Measurements from ENCODE around the gene NFASC.

Gene NFASC

GRCh38 chr1:205060746-205061145, 190.1 kb downstream of the NFASC start:
- Histone ChIP-seq H3K9ac (ENCODE audit: low read length) (no peak overlapping the region), H3K9me3 (ENCODE audit: control insufficient read depth, low read length) (no peaks in the 10 kb centered on the region), H3K4me1 (ENCODE audit: control insufficient read depth, insufficient read depth, low read length) (no peaks in the 10 kb centered on the region), H3K4me3 (ENCODE audit: low read length) (no peak overlapping the region), H3K36me3 (ENCODE audit: control insufficient read depth, insufficient read depth, low read length) (no peaks in the 10 kb centered on the region), H3K27me3 (ENCODE audit: control insufficient read depth, insufficient read depth, low read length) (peaks cover 3% of the 10 kb centered on the region)

- H3K4me3 ChIP-seq (ENCODE audit: low read length): no peak overlapping the region
- H3K4me1 ChIP-seq (ENCODE audit: control insufficient read depth, insufficient read depth, low read length): no peaks in the 10 kb centered on the region
- peaks cover 3% of the 10 kb centered on the region for H3K27me3 ChIP-seq (ENCODE audit: control insufficient read depth, insufficient read depth, low read length)
- no peak overlapping the region for H3K9ac ChIP-seq (ENCODE audit: low read length)
- no peaks in the 10 kb centered on the region for H3K9me3 ChIP-seq (ENCODE audit: control insufficient read depth, low read length)
- no peaks in the 10 kb centered on the region for H3K36me3 ChIP-seq (ENCODE audit: control insufficient read depth, insufficient read depth, low read length)
These were observed 190.6 kb downstream of the NFASC start for GRCh38 chr1:205061227-205061626.

- no peak overlapping the region for H3K9ac ChIP-seq (ENCODE audit: low read length)
- H3K9me3 ChIP-seq (ENCODE audit: control insufficient read depth, low read length): no peaks in the 10 kb centered on the region
- no peaks in the 10 kb centered on the region for H3K4me1 ChIP-seq (ENCODE audit: control insufficient read depth, insufficient read depth, low read length)
- peaks cover 3% of the 10 kb centered on the region for H3K27me3 ChIP-seq (ENCODE audit: control insufficient read depth, insufficient read depth, low read length)
- no peaks in the 10 kb centered on the region for H3K36me3 ChIP-seq (ENCODE audit: control insufficient read depth, insufficient read depth, low read length)
- no peak overlapping the region for H3K4me3 ChIP-seq (ENCODE audit: low read length)
These were observed 191.0 kb downstream of the NFASC start for GRCh38 chr1:205061665-205062069.

- Histone ChIP-seq H3K27me3 (ENCODE audit: control insufficient read depth, insufficient read depth, low read length) (peaks cover 3% of the 10 kb centered on the region), H3K9me3 (ENCODE audit: control insufficient read depth, low read length) (no peaks in the 10 kb centered on the region), H3K36me3 (ENCODE audit: control insufficient read depth, insufficient read depth, low read length) (no peaks in the 10 kb centered on the region), H3K4me1 (ENCODE audit: control insufficient read depth, insufficient read depth, low read length) (no peaks in the 10 kb centered on the region), H3K4me3 (ENCODE audit: low read length) (no peak overlapping the region), H3K9ac (ENCODE audit: low read length) (no peak overlapping the region)
These were observed 191.7 kb downstream of the NFASC start for GRCh38 chr1:205062319-205062718.

GRCh38 chr1:205062895-205063294, 192.2 kb downstream of the NFASC start:
- Histone ChIP-seq H3K9me3 (ENCODE audit: control insufficient read depth, low read length) (no peaks in the 10 kb centered on the region), H3K27me3 (ENCODE audit: control insufficient read depth, insufficient read depth, low read length) (peaks cover 3% of the 10 kb centered on the region), H3K4me1 (ENCODE audit: control insufficient read depth, insufficient read depth, low read length) (no peaks in the 10 kb centered on the region), H3K36me3 (ENCODE audit: control insufficient read depth, insufficient read depth, low read length) (no peaks in the 10 kb centered on the region), H3K4me3 (ENCODE audit: low read length) (no peak overlapping the region), H3K9ac (ENCODE audit: low read length) (no peak overlapping the region)

- Histone ChIP-seq H3K27me3 (ENCODE audit: control insufficient read depth, insufficient read depth, low read length) (peaks cover 3% of the 10 kb centered on the region), H3K36me3 (ENCODE audit: control insufficient read depth, insufficient read depth, low read length) (no peaks in the 10 kb centered on the region), H3K4me1 (ENCODE audit: control insufficient read depth, insufficient read depth, low read length) (no peaks in the 10 kb centered on the region), H3K9ac (ENCODE audit: low read length) (no peak overlapping the region), H3K4me3 (ENCODE audit: low read length) (no peak overlapping the region), H3K9me3 (ENCODE audit: control insufficient read depth, low read length) (no peaks in the 10 kb centered on the region)
These were observed 193.6 kb downstream of the NFASC start for GRCh38 chr1:205064301-205064700.

- Histone ChIP-seq H3K9ac (ENCODE audit: low read length) (no peak overlapping the region), H3K4me1 (ENCODE audit: control insufficient read depth, insufficient read depth, low read length) (no peaks in the 10 kb centered on the region), H3K36me3 (ENCODE audit: control insufficient read depth, insufficient read depth, low read length) (no peaks in the 10 kb centered on the region), H3K27me3 (ENCODE audit: control insufficient read depth, insufficient read depth, low read length) (peaks cover 3% of the 10 kb centered on the region), H3K4me3 (ENCODE audit: low read length) (no peak overlapping the region), H3K9me3 (ENCODE audit: control insufficient read depth, low read length) (no peaks in the 10 kb centered on the region)
These were observed 194.2 kb downstream of the NFASC start for GRCh38 chr1:205064741-205065316.

GRCh38 chr1:205065666-205066065, 195.0 kb downstream of the NFASC start:
- no peak overlapping the region for H3K9ac ChIP-seq (ENCODE audit: low read length)
- H3K36me3 ChIP-seq (ENCODE audit: control insufficient read depth, insufficient read depth, low read length): no peaks in the 10 kb centered on the region
- H3K4me3 ChIP-seq (ENCODE audit: low read length): no peak overlapping the region
- peaks cover 3% of the 10 kb centered on the region for H3K27me3 ChIP-seq (ENCODE audit: control insufficient read depth, insufficient read depth, low read length)
- H3K9me3 ChIP-seq (ENCODE audit: control insufficient read depth, low read length): no peaks in the 10 kb centered on the region
- H3K4me1 ChIP-seq (ENCODE audit: control insufficient read depth, insufficient read depth, low read length): no peaks in the 10 kb centered on the region

- no peaks in the 10 kb centered on the region for H3K36me3 ChIP-seq (ENCODE audit: control insufficient read depth, insufficient read depth, low read length)
- H3K4me3 ChIP-seq (ENCODE audit: low read length): no peak overlapping the region
- H3K9me3 ChIP-seq (ENCODE audit: control insufficient read depth, low read length): no peaks in the 10 kb centered on the region
- peaks cover 3% of the 10 kb centered on the region for H3K27me3 ChIP-seq (ENCODE audit: control insufficient read depth, insufficient read depth, low read length)
- no peak overlapping the region for H3K9ac ChIP-seq (ENCODE audit: low read length)
- H3K4me1 ChIP-seq (ENCODE audit: control insufficient read depth, insufficient read depth, low read length): no peaks in the 10 kb centered on the region
These were observed 195.6 kb downstream of the NFASC start for GRCh38 chr1:205066141-205066818.

GRCh38 chr1:205067031-205067430, 196.4 kb downstream of the NFASC start:
- Histone ChIP-seq H3K4me1 (ENCODE audit: control insufficient read depth, insufficient read depth, low read length) (no peaks in the 10 kb centered on the region), H3K9ac (ENCODE audit: low read length) (no peak overlapping the region), H3K27me3 (ENCODE audit: control insufficient read depth, insufficient read depth, low read length) (peaks cover 3% of the 10 kb centered on the region), H3K4me3 (ENCODE audit: low read length) (no peak overlapping the region), H3K36me3 (ENCODE audit: control insufficient read depth, insufficient read depth, low read length) (no peaks in the 10 kb centered on the region), H3K9me3 (ENCODE audit: control insufficient read depth, low read length) (no peaks in the 10 kb centered on the region)

GRCh38 chr1:205068001-205068400, 197.3 kb downstream of the NFASC start:
- Histone ChIP-seq H3K4me3 (ENCODE audit: low read length) (no peak overlapping the region), H3K27me3 (ENCODE audit: control insufficient read depth, insufficient read depth, low read length) (peaks cover 3% of the 10 kb centered on the region), H3K36me3 (ENCODE audit: control insufficient read depth, insufficient read depth, low read length) (no peaks in the 10 kb centered on the region), H3K4me1 (ENCODE audit: control insufficient read depth, insufficient read depth, low read length) (no peaks in the 10 kb centered on the region), H3K9ac (ENCODE audit: low read length) (no peak overlapping the region), H3K9me3 (ENCODE audit: control insufficient read depth, low read length) (no peaks in the 10 kb centered on the region)

GRCh38 chr1:205068457-205069040, 197.9 kb downstream of the NFASC start:
- H3K4me3 ChIP-seq (ENCODE audit: low read length): no peak overlapping the region
- H3K27me3 ChIP-seq (ENCODE audit: control insufficient read depth, insufficient read depth, low read length): peaks cover 3% of the 10 kb centered on the region
- H3K9ac ChIP-seq (ENCODE audit: low read length): no peak overlapping the region
- H3K36me3 ChIP-seq (ENCODE audit: control insufficient read depth, insufficient read depth, low read length): no peaks in the 10 kb centered on the region
- no peaks in the 10 kb centered on the region for H3K4me1 ChIP-seq (ENCODE audit: control insufficient read depth, insufficient read depth, low read length)
- H3K9me3 ChIP-seq (ENCODE audit: control insufficient read depth, low read length): no peaks in the 10 kb centered on the region
